HG03280 (cell line): ENCODE measurements around the gene NASP.

Experiments used
- ATAC-seq: cut with Tn5 transposase; IDR thresholded peaks from one replicate; pipeline ENCODE4 v1.9.1; 2021; ENCODE audit warnings: mild to moderate bottlenecking, moderate library complexity; ENCODE audit not compliant: unreplicated experiment

NASP gene

DNA sequence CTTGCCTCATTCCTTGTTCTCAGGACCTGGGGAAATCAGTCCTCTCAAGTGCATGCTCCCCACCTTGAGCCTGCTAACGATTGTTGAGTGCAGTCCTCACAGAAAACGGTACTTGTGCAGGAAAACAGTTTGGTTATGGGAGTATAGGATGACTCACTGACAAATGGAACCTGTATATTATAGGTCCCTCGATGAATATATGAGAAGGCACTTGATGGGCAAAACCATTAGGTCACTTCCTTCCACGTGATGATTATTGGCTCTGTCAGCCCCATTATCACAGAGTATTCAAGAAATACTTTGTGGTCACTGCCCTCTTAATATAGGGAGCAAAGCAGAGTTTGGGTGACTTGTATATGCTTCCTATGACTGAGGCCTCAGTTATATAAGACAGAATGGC is 33.8 kb downstream of the NASP start:
- no peak for ATAC-seq

DNA sequence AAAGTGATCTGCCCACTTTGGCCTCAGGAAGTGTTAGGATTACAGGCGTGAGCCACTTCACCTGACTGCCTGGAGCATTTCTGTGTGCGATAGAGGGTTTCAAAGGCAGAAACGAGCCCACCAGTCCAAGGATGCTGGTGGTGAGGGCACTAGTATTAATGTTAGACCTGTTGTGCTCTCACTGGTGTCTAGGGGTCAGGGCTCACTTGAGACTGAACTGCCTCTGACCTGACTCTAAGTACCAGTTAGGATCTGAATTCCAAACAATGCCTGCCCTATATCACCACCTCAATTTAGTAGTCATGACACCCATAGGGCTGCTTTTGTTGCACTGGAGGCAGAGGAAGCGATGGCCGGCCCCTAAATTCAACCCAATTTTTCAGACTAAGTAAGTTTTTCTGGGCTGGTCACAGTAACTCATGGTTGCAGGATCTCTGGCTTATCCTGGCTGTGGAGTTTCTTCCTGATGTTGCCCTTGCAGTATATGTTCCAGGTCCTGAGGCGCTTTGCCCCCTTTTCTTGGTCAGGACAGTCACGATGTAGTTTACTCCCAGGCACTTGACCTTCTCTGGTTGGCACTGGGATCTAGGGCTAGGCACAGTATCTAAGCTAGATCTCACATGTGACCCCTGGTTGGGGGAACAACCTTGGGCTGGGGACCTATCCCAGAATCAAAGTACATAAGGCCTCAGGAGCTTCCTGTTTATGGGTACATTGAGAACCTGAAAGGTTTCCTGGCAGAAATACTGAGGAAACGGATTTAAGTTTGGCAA is 35.5 kb downstream of the NASP start:
- no peak for ATAC-seq

DNA sequence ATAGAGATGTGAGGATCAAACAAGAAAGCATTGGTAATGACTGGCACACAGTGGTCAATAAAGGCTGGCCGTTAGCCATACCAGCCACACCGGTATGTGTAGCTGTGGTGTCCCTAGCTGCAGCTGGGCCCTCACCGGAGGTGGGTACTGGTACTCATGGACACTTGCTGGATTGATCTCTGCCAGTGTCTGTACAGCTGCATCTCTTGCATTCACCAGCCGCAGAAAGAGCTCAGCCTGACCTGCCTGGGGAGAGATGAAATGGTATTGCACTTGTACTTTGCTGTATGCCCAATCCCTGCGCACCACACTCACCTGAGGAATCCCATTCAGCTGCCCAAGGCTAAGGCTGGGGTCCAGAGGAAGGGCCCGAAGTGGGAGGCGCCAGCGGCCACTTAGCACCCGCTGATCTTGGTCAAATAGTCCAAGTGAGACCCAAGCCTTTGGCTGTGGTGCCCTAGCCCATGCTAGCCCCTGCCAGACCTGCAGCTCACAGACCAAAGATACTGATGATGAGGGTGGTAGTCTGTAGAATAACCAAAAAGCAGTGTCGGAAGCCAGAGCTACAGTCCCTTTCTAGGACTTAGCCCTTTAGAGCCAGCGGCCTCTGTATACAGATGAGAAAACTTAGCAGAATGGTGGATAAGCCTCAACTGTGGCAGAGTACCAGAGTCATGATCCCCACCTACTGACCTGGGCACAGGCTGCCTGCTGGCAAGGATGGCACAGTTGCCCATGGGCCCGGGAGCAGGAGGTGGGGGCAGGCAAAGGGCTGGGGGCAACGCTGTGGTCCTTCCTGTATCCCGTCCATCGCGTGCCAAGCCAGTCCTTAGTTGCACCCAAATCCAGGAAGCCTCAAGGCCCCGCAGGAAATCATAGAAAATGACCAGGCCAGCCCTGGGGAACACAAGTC is 37.0 kb downstream of the NASP start:
- no peak for ATAC-seq

DNA sequence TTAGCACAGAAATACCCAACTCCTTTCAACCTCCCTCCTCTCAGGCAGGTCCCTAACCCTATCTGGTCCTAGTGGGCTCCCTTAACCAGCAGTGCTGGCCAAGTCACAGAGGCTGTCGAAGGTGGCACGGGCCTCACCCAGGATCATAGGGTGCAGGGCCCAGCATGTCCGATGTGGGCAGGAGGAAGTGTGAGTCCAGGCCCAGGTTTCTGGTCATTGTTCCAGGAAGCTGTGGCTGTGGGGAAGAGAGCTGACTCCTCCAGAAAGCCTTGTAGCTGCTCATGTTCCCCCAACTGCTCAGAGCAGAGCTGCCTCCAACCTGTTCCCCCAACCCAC is 37.6 kb downstream of the NASP start:
- ATAC-seq, result no peak

DNA sequence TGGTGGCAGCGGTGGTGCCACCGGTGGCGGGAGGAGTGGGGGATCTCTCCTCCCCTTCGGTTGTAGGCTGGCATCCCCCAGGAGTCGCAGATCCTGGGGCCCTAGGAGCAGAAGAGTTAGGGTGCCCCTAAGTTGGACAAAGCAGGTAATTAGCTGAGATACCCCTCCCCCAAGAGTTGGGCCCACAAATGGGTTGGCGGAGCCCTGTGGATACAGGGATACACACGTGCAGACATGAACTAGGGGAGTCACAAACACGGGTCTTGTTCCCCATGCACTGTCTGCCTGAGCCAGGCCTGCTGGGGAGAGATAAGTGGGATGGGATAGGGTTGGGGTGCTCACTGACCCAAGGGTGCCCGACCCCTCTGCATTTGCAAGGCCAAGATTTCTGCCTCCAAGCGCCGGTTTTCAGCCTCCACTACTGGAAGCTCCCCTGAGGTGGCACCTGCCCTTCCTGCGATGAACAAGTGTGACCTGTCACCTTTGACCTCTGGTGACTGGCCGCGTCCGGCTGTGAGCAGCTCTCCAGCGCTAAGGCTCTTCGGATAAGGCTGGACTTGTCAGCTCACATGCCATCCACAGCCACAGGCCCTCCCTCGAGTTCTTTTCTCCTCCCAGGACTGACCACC is 38.2 kb downstream of the NASP start:
- ATAC-seq, result no peak

GRCh38 chr1:45622524-45623394 is 38.9 kb downstream of the NASP start:
- ATAC-seq, result no peak

DNA sequence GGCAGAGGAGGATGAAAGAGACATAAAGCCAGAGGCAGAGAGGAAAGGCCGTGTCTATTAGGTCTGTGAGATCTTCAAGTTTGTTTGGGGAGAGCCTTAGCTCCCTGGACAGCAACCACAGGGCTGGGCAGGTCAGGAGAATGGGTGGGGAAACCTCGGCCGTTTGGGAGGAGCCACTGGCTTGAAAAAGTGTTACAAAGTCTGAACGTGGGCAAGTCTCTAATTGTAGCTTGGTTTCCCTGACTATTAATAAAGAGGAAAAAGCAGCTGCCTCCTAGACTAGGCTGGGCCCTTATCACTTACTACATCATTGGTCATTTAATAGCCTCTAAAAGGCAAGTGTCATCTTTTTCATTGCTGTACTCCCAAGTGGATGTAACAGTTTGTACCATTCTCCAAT is 40.1 kb downstream of the NASP start, which contains the start of gene CCDC17:
Gene CCDC17 (minus strand): TSS at position 83 of the 400 bp plus-strand sequence. CDS start 145 bp downstream, outside the sequence.
- ATAC-seq, result no peak

- no peak for ATAC-seq
Observed at GRCh38 chr1:45629035-45629434, 45.2 kb downstream of the NASP start.

DNA sequence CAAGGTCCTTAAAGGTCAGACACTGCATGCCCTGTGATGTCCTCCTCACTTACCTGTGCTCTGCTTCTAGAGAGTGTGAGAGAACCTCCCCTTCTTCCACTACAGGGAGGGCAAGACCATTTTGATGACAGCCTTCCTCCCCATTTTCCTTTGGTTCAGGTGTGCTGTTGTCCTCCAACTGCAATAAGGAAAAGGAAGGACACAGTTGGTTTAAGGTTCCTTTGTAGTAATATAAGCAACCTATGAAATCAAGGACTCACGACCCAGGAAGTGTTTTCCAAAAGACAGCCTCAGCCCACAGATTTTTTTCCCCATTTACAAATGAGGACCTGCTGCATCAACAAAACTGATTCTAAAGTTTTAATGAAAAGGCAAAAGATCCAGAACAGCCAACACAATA is 46.6 kb downstream of the NASP start:
- ATAC-seq, result no peak

GRCh38 chr1:45635211-45635610 is 51.4 kb downstream of the NASP start:
- ATAC-seq, result no peak

DNA sequence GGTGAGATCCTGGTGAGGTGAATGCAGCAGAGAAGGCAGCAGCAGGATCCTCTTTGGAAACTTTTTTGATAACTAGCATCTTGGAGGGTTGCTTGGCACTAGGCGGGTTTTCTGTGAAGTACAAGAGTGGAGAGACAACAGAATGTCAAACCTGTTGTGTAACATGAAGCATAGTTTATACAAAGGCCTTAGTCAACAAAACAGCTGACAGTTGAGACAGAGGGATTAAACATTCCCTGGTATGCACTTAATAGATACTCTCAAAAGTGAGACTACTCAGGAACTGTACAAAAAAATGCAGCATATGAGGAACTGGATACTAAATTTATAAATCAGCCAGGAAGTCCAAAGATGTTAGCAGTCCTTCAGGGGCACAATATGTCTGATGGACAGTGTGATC is 56.5 kb downstream of the NASP start:
- no peak for ATAC-seq

- ATAC-seq, result no peak
Observed at GRCh38 chr1:45643321-45643720, 59.5 kb downstream of the NASP start.

DNA sequence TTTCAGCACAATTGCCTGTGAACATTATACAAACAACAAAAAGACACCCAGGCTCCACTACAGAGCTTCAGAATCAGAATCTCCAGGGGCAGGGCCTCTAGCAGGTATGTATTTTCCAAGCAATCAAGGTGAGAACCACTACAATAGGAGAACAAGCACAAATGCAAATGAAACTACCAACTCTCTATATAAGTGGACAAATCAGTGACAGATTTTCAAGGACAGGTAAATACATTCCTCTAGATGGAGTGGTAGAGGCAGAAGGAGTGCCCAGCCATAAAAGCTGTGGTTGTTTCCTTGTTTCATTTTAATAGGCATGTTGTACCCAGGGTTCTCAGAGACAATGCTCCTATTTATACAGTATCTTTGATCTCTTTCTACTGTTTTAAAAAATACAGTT is 60.1 kb downstream of the NASP start:
- ATAC-seq, result no peak

DNA sequence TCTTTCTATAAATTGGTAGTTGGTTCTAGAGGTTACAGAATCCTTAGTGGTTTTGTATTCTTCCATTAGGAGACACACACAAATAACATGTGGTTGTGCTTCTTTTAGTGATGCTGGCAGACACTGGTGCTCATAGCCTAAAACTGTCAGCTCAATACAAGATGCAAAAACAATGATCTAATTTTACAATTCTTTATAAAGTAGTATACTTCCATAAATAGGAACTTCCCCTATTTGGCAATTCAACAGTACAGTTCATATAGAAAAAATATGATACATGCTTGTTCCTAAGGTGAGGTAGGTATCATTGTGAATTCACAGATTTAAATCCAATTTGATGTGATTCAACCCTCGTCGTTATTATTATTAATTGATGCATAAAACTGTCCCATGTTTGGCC is 60.8 kb downstream of the NASP start:
- ATAC-seq, result no peak

- ATAC-seq, result no peak
Observed at GRCh38 chr1:45647248-45648021, 63.6 kb downstream of the NASP start.

GRCh38 chr1:45654540-45655280 is 70.9 kb downstream of the NASP start:
- no peak for ATAC-seq

GRCh38 chr1:45656573-45657226 is 72.9 kb downstream of the NASP start:
- ATAC-seq, result no peak

DNA sequence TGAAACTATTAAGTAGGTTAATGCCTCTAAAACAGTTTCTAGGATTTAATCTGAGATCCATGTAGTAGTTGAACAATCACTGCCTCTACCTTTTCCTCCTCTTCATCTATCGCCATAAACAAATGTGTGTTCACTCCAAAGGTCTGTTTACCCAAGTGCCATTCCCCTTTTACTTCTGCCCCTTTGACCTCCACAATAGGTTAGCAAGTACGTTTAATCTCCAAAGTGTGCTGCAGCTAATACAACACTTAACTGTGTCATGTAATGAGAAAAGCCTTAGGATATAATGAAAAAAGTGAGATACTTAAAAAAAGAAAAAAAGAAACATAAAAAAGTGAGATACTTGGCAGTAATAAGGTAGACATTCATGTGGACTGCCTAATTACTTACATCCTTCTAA is 74.3 kb downstream of the NASP start:
- no peak for ATAC-seq

DNA sequence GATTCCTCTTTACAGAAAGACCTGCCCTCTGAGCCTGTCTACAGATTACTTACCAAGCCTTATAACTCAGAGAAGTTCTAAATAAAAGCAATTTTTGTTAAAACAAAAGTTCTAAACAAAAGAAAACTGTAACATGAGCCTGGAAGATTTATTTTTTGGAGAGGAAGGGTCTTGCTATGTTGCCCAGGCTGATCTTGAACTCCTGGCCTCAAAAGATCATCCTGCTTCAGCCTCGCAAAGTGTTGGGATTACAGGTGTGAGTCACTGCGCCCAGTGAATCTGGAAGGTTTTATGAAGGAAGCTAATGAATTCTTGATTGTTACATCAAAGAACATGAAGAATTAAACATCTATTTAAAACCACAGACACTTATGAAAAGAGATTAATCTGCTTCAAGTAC is 75.4 kb downstream of the NASP start:
- ATAC-seq, result no peak
